HUES64 (cell line): ENCODE results near the gene SLC26A2.
"Not testable (repeated sequence)": the region's sequence is repeated elsewhere in the genome, so short reads cannot be mapped to it uniquely, and the experiment has no call there.

ENCODE experiments used
- H3K27ac ChIP-seq: 2 replicates; pipeline ENCODE4 v1.7.0; 2013; ENCODE audit warnings: low read depth, low read length, inconsistent platforms
- H3K27me3 ChIP-seq: 2 replicates; pipeline ENCODE4 v1.6.1; 2013; ENCODE audit warnings: mild to moderate bottlenecking, low read length; ENCODE audit not compliant: insufficient read depth
- H3K36me3 ChIP-seq: 2 replicates; pipeline ENCODE4 v1.6.1; 2013; ENCODE audit warnings: mild to moderate bottlenecking, low read length; ENCODE audit not compliant: insufficient read depth
- H3K4me1 ChIP-seq: 2 replicates; pipeline ENCODE4 v1.6.1; 2013; ENCODE audit warnings: mild to moderate bottlenecking, low read length, moderate library complexity; ENCODE audit not compliant: insufficient read depth
- H3K4me3 ChIP-seq: 2 replicates; pipeline ENCODE4 v1.5.1; 2013; ENCODE audit warnings: mild to moderate bottlenecking, low read length, moderate library complexity
- H3K9ac ChIP-seq: 2 replicates; pipeline ENCODE4 v1.6.1; 2013; ENCODE audit warnings: mild to moderate bottlenecking, low read depth, low read length
- H3K9me3 ChIP-seq: 2 replicates; pipeline ENCODE4 v1.6.1; 2013; ENCODE audit warnings: low read depth, low read length; ENCODE audit not compliant: insufficient read depth
- WGBS: fragments of 150-250, 120-280 bp; methylation state at CpG from one replicate; pipeline ENCODE4 v1.1.7; 2013; ENCODE audit warnings: missing lambda C conversion rate; 5-methylcytosine and 5-hydroxymethylcytosine counted together

Gene SLC26A2

DNA sequence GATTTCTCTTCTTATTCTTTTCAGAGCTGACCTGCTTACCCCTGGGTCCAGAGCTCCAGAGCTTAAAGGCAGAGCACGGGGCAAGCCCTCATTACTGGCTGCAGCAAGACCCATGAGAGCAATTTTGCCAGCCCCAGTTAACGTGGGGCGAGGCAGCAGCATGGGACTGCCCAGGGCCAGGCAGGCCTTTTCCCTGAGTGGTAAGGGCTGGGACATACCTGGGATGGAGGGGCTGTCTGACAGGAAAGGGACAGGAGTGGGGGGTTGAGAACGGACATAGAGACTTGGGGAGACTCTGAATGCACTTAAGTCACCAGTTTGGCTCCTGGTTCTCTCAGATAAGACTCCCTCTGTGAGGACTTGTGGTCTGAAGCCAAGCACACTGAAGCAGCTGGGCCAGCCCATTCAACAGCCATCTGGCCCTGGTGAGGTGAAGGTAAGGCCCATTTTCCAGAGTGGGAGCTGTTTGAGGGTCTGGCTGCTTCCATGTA, 66.2 kb downstream of the SLC26A2 start:
- no peaks in the 10 kb centered on the region for H3K27me3 ChIP-seq
- H3K9ac ChIP-seq: no peak overlapping the region
- H3K36me3 ChIP-seq: peaks cover 92% of the 10 kb centered on the region
- no peak overlapping the region for H3K27ac ChIP-seq
- 94% methylated on average over 4 of the region's 4 CpGs for WGBS
- H3K4me3 ChIP-seq: no peak overlapping the region
- no peaks in the 10 kb centered on the region for H3K9me3 ChIP-seq
- peaks cover 14% of the 10 kb centered on the region for H3K4me1 ChIP-seq

DNA sequence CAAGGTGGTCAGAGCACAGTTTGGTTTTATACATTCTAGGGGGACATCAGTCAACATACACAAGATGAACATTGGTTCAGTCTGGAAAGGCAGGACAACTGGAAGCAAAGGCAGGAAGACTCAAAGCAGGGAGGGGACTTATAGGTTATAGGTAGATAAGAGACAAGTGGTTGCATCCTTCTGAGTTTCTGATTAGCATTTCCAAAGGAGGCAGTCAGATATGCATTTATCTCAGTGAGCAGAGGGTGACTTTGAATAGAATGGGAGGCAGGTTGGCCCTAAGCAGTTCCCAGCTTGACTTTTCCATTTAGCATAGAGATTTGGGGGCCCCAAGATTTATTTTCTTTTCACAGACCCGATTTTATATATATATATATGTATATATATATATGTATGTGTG, 67.5 kb downstream of the SLC26A2 start:
- H3K9me3 ChIP-seq, H3K9ac ChIP-seq, H3K4me3 ChIP-seq, H3K27me3 ChIP-seq, H3K4me1 ChIP-seq, H3K27ac ChIP-seq: not testable (repeated sequence)
- no CpG with 5 or more reads among the region's 1 CpG for WGBS
- H3K36me3 ChIP-seq: peaks cover 92% of the 10 kb centered on the region

DNA sequence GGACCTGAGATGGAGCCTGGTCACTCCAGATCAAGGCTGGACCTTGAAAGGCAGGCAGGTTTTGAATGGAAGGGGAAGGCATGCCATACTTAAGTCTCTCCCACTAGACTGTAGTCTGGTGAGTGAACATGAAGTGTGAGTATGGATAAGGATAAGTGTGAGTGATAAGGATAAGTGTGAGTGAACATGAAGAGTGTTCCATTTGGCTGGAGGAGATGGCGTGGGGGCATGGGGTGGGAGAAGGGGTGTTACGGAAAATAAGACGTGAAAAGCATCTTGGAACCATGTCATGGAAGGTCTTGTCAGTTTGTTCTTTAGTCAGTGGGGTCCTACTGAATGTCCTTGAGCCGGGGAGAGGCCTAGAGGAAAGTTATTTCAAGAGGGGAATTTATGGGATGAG, 72.8 kb downstream of the SLC26A2 start:
- Histone ChIP-seq H3K4me1 (no peaks in the 10 kb centered on the region), H3K4me3 (no peak overlapping the region), H3K27ac (no peak overlapping the region), H3K9ac (no peak overlapping the region), H3K9me3 (no peaks in the 10 kb centered on the region), H3K36me3 (peaks cover 97% of the 10 kb centered on the region), H3K27me3 (no peaks in the 10 kb centered on the region)
- 93% methylated on average over 4 of the region's 4 CpGs for WGBS

DNA sequence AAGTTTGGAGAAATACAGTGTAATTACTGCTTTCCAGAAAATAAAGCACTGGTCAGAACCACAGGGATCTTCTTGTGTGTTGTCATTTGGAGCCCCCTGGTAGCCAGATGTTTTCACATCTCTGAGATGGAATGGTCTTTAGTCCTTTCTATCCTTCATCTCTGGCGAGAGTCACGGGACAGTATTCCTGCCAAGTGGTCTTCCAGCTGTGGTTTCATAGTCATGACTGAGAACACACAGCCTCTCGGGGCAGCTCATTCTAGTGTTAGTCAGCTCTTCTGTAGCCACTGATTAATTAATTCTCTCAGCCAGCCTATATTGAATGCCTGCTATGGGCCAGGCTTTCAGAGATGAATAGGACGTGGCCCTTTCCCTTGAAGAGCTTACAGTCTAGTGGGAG, 74.1 kb downstream of the SLC26A2 start:
- WGBS: 94% methylated on average over 4 of the region's 4 CpGs
- no peak overlapping the region for H3K27ac ChIP-seq
- no peak overlapping the region for H3K9ac ChIP-seq
- H3K36me3 ChIP-seq: peaks cover 100% of the 10 kb centered on the region
- no peaks in the 10 kb centered on the region for H3K27me3 ChIP-seq
- no peaks in the 10 kb centered on the region for H3K9me3 ChIP-seq
- H3K4me1 ChIP-seq: no peaks in the 10 kb centered on the region
- no peak overlapping the region for H3K4me3 ChIP-seq

DNA sequence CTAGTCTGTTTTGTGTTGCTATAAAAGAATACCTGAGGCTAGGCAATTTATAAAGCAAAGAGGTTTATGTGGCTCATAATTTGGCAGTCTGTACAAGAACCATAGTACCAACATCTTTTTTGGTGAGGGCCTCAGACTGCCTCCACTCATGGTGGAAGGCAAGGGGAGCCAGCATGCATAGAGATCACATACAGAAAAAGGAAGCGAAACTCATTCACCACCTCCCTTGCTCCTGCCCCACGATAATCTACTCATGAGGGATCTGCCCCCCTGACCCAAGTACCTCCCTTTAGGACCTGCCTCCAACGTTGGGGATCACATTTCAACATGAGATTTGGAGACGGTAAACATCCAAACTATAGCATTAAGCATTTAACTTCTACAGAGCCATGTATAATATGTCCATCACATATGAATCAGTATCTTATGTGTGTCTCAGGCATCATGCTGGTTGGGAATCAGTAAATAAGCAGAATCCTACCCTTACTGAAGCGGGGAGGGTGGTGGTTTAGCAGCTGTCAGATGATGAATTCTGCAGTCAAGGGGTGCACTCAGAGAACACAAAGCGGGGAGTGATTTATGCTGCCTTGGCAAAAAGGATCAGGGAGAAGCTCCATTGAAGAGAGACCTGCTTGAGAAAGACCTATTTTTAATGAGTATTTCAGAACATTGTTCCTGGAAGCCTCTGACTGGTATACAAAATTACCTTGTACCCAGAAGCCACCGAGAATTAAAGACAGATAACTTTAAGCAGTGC, 74.8 kb downstream of the SLC26A2 start:
- H3K27ac ChIP-seq: no peak overlapping the region
- H3K9ac ChIP-seq: no peak overlapping the region
- peaks cover 100% of the 10 kb centered on the region for H3K36me3 ChIP-seq
- H3K4me3 ChIP-seq: no peak overlapping the region
- H3K27me3 ChIP-seq: no peaks in the 10 kb centered on the region
- H3K4me1 ChIP-seq: no peaks in the 10 kb centered on the region
- WGBS: 93% methylated on average over 7 of the region's 7 CpGs
- no peaks in the 10 kb centered on the region for H3K9me3 ChIP-seq

DNA sequence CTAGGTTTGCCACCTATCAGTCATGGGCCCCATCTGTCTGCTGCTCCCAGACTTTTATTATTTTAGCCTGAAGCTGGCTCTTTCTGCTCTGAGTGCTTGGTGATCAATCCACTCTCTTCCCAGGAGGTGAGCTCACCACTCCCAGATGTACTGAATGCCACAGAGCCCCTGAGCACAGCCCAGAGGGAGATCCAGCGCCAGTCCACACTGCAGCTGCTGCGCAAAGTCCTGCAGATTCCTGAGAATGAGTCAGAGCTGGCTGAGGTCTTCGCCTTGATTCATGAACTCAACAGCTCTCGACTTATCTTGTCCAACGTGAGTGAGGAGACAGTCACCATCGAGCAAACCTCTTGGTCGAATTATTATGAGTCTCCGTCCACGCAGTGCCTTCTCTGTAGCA, 76.0 kb downstream of the SLC26A2 start:
- Histone ChIP-seq H3K4me3 (no peak overlapping the region), H3K9me3 (no peaks in the 10 kb centered on the region), H3K27ac (no peak overlapping the region), H3K36me3 (peaks cover 100% of the 10 kb centered on the region), H3K27me3 (no peaks in the 10 kb centered on the region), H3K9ac (no peak overlapping the region), H3K4me1 (no peaks in the 10 kb centered on the region)
- 94% methylated on average over 9 of the region's 9 CpGs for WGBS
